Transverse colon (tissue), 4 donors: ENCODE results near the gene COX6B1. TPM values are rescaled to one million over a fixed set of nuclear protein-coding genes. Genes with fewer than 3 reads are reported as not detected.

Experiments
- DNase-seq: peaks from one replicate; pipeline ENCODE4 v3.0.0-alpha.2; 2019
- H3K27ac ChIP-seq, 4 donors: fragments of 200-600 bp; sonication (generic); 2 replicates each; pipeline ENCODE4 v1.5.1; 2016 to 2018; ENCODE audit warnings: inconsistent platforms in 4 of 4
- H3K27me3 ChIP-seq: fragments of 200-600 bp; sonication (generic); 2 replicates; pipeline ENCODE4 v1.5.1; 2017; ENCODE audit warnings: inconsistent platforms
- H3K36me3 ChIP-seq, 4 donors: fragments of 200-600 bp; sonication (generic); 2 replicates each; pipeline ENCODE4 v1.5.1; 2017 to 2019; ENCODE audit warnings: inconsistent platforms in 4 of 4
- H3K4me1 ChIP-seq, 4 donors: fragments of 200-600 bp; sonication (generic); 2 replicates each; pipeline ENCODE4 v1.5.1; 2017 to 2020; ENCODE audit warnings: inconsistent platforms in 4 of 4
- H3K4me3 ChIP-seq, 4 donors: fragments of 200-600 bp; sonication (generic); 1 replicate in 1 of 4; 2 replicates in 3 of 4; pipeline versions ENCODE4 v1.5.1 to v1.6.1; 2017 to 2019; ENCODE audit warnings: inconsistent platforms in 4 of 4
- H3K9me3 ChIP-seq, 2 donors: fragments of 200-600 bp; sonication (generic); 2 replicates each; pipeline ENCODE4 v1.5.1; 2017 to 2019; ENCODE audit warnings: inconsistent platforms in 2 of 2
- CTCF ChIP-seq, 5 experiments: fragments of 200-600 bp in 3 of 5; fragments of 450-650 bp in 2 of 5; sonication (generic) in 3 of 5; IDR thresholded peaks; 1 replicate in 2 of 5; 2 replicates in 3 of 5; pipeline ENCODE4 v1.5.1; 2016 to 2017; ENCODE audit warnings: antibody characterized with exemption in 5 of 5, inconsistent platforms in 3 of 5, mild to moderate bottlenecking in 2 of 5, moderate library complexity in 1 of 5
- EP300 ChIP-seq: sonication (generic); formaldehyde crosslinking; IDR thresholded peaks from one replicate; pipeline ENCODE4 v1.6.1; 2017; ENCODE audit warnings: antibody characterized with exemption, low read depth
- POLR2A ChIP-seq: fragments of 450-650 bp; IDR thresholded peaks from one replicate; pipeline ENCODE4 v1.6.1; 2016; ENCODE audit warnings: antibody characterized with exemption, mild to moderate bottlenecking, moderate library complexity
- POLR2AphosphoS5 ChIP-seq, 3 donors: sonication (generic); formaldehyde crosslinking; IDR thresholded peaks; one replicate each; pipeline ENCODE4 v1.6.1; 2016; ENCODE audit warnings: antibody characterized with exemption in 3 of 3
- WGBS, 2 donors: methylation state at CpG; one replicate each; pipeline ENCODE4 v1.1.5; 2018; ENCODE audit warnings: low coverage in 1 of 2; 5-methylcytosine and 5-hydroxymethylcytosine counted together
- in situ Hi-C, 4 donors: fragments of 200-750 bp; cut with MboI; loops; one replicate each; pipeline versions ENCODE4 v1.15.0 to v1.15.1; 2017; ENCODE audit warnings: low sequenced_read_pairs in 3 of 4, low pct_ligation_motif_present in 1 of 4, low pct_unique_long_range_greater_than_20kb in 1 of 4
- intact Hi-C: fragments of 100-400 bp; cut with DNase I; formaldehyde crosslinking; loops from one replicate; pipeline ENCODE4 v1.15.1; 2023; ENCODE audit warnings: low total_unique reads
- total RNA-seq, 4 donors: library from RNA; depleted of rRNA; stranded (reverse); fragments of >200 nt; gene quantifications; one replicate each; pipeline ENCODE4 v1.1.0, GENCODE V29; 2016

The COX6B1 gene
- total RNA-seq, 4 donors from 2014 or later = 368 to 1,320 (median 628) TPM

- TF ChIP-seq POLR2A (no peak), POLR2AphosphoS5 (IDR thresholded peaks at IDR 0.05) (no peak), CTCF (IDR thresholded peaks at IDR 0.05) (no peak), EP300 (no peak)
- no peak for DNase-seq
- H3K4me3 ChIP-seq = no peak overlapping the region
- H3K36me3 ChIP-seq = peaks cover 0 to 29% (median 9%) of the 10 kb centered on the region in 4 donors
- intact Hi-C loops = no loop called here
- no peaks in the 10 kb centered on the region for H3K9me3 ChIP-seq
- in situ Hi-C loops = no loop called here
- WGBS, 2 donors = 80 to 84% methylated on average over 1 to 6 of the region's 7 CpGs
- peaks cover 0 to 6% (median 0%) of the 10 kb centered on the region in 4 donors for H3K4me1 ChIP-seq
- H3K27me3 ChIP-seq = no peaks in the 10 kb centered on the region
- H3K27ac ChIP-seq = no peak overlapping the region
Observed at GRCh38 chr19:35665604-35666003, 17.5 kb downstream of the COX6B1 start.

- in situ Hi-C loops (no loop called here), intact Hi-C loops (no loop called here)
- H3K36me3 ChIP-seq = peaks cover 0 to 22% (median 6%) of the 10 kb centered on the region in 4 donors
- WGBS, 2 donors = 62% methylated on average over 16 of the region's 16 CpGs; no CpG with 5 or more reads in 1 of the 2 donors
- TF ChIP-seq POLR2AphosphoS5 (IDR thresholded peaks at IDR 0.05) = no peak
- no peak for TF ChIP-seq CTCF (IDR thresholded peaks at IDR 0.05)
- TF ChIP-seq EP300 = no peak
- TF ChIP-seq POLR2A = no peak
- DNase-seq = no peak
- H3K4me3 ChIP-seq = no peak within 1 kb of the TSS
- H3K9me3 ChIP-seq = no peaks in the 10 kb centered on the region
- H3K27me3 ChIP-seq = no peaks in the 10 kb centered on the region
- peaks cover 0 to 6% (median 0%) of the 10 kb centered on the region in 4 donors for H3K4me1 ChIP-seq
- H3K27ac ChIP-seq = no peak within 1 kb of the TSS
Observed at GRCh38 chr19:35666251-35666913, 18.3 kb downstream of the COX6B1 start, which contains the start of gene UPK1A. TSS of gene UPK1A (plus strand) at chr19:35666517. CDS start at chr19:35666813, 296 bp downstream.

GRCh38 chr19:35669566-35669965, 21.4 kb downstream of the COX6B1 start:
- H3K36me3 ChIP-seq = no peaks in the 10 kb centered on the region
- DNase-seq = no peak
- no peak overlapping the region for H3K4me3 ChIP-seq
- H3K27ac ChIP-seq = no peak overlapping the region
- TF ChIP-seq EP300 (no peak), POLR2AphosphoS5 (IDR thresholded peaks at IDR 0.05) (no peak), CTCF (IDR thresholded peaks at IDR 0.05) (no peak), POLR2A (no peak)
- H3K4me1 ChIP-seq = peaks cover 0 to 9% (median 4%) of the 10 kb centered on the region in 4 donors
- in situ Hi-C loops = no loop called here
- H3K27me3 ChIP-seq = peaks cover 32% of the 10 kb centered on the region
- intact Hi-C loops = no loop called here
- 60 to 76% methylated on average over 3 to 6 of the region's 6 CpGs for WGBS, 2 donors
- H3K9me3 ChIP-seq = no peaks in the 10 kb centered on the region

- WGBS, 2 donors = 25 to 46% methylated on average over 4 of the region's 4 CpGs
- H3K27ac ChIP-seq = no peak overlapping the region
- H3K36me3 ChIP-seq = no peaks in the 10 kb centered on the region
- no peaks in the 10 kb centered on the region for H3K9me3 ChIP-seq
- H3K4me3 ChIP-seq = no peak overlapping the region
- peaks cover 0 to 9% (median 4%) of the 10 kb centered on the region in 4 donors for H3K4me1 ChIP-seq
- no peak for DNase-seq
- H3K27me3 ChIP-seq = peaks cover 33% of the 10 kb centered on the region
- intact Hi-C loops = no loop called here
- no peak for TF ChIP-seq POLR2AphosphoS5 (IDR thresholded peaks at IDR 0.05)
- TF ChIP-seq CTCF (IDR thresholded peaks at IDR 0.05) = no peak
- no peak for TF ChIP-seq EP300
- TF ChIP-seq POLR2A = no peak
- in situ Hi-C loops = no loop called here
Observed at GRCh38 chr19:35669974-35670373, 21.9 kb downstream of the COX6B1 start.
